Stimulated activated naive B cell treated with anti-CD40 and anti-IgM and Interleukin-4, amounts not matched to agents 10 μg/mL and 1 μg/mL and 100 μg/mL, for 72 hours (primary cell): Measurements from ENCODE around the gene SFPQ.
A peak's percentile ranks its signal among the peaks of the same experiment; 100 is the strongest.

ENCODE experiments used
- ATAC-seq, 2 donors: fragments of 150-1000 bp; cut with Tn5 transposase; replicated peaks; 2 replicates each; pipeline ENCODE4 v1.10.0; 2021; ENCODE audit warnings: moderate library complexity in 1 of 2
- DNase-seq: peaks from one replicate; pipeline ENCODE4 v3.0.0; 2021
- H3K27ac Mint-ChIP-seq: one replicate; pipeline ENCODE4 v1.8.0; 2022; ENCODE audit warnings: mild to moderate bottlenecking, mixed read lengths
- H3K27me3 Mint-ChIP-seq, 2 donors: one replicate each; pipeline ENCODE4 v1.8.0; 2022; ENCODE audit warnings: mixed read lengths in 2 of 2
- H3K36me3 Mint-ChIP-seq, 2 donors: one replicate each; pipeline ENCODE4 v1.8.0; 2022; ENCODE audit warnings: mixed read lengths in 2 of 2, mild to moderate bottlenecking in 1 of 2
- H3K4me1 Mint-ChIP-seq, 2 donors: one replicate each; pipeline ENCODE4 v1.8.0; 2022; ENCODE audit warnings: mixed read lengths in 2 of 2, mild to moderate bottlenecking in 1 of 2
- H3K4me3 Mint-ChIP-seq, 2 donors: one replicate each; pipeline ENCODE4 v1.8.0; 2022; ENCODE audit warnings: mild to moderate bottlenecking in 2 of 2, mixed read lengths in 2 of 2, moderate library complexity in 1 of 2
- H3K9me3 Mint-ChIP-seq, 2 donors: one replicate each; pipeline ENCODE4 v1.8.0; 2022; ENCODE audit warnings: mixed read lengths in 2 of 2, mild to moderate bottlenecking in 1 of 2

Gene SFPQ

GRCh38 chr1:35201631-35202030 is 8.7 kb upstream of the SFPQ start:
- no peak for DNase-seq
- Mint-ChIP-seq H3K4me1 (peaks cover 5 to 6% of the 10 kb centered on the region in 2 donors), H3K36me3 (no peaks in the 10 kb centered on the region), H3K9me3 (no peaks in the 10 kb centered on the region), H3K27me3 (peaks cover 0 to 4% of the 10 kb centered on the region in 2 donors), H3K4me3 (no peak overlapping the region), H3K27ac (no peak overlapping the region)
- ATAC-seq = peak; percentile 7 to 13

GRCh38 chr1:35192056-35192852 is 691 bp downstream of the SFPQ start:
- H3K4me3 Mint-ChIP-seq = peak overlapping the region; percentile 85 to 89
- ATAC-seq (peak; percentile 57), DNase-seq (peak; percentile 80)
- peaks cover 29 to 42% of the 10 kb centered on the region in 2 donors for H3K4me1 Mint-ChIP-seq
- H3K36me3 Mint-ChIP-seq = peaks cover 49% of the 10 kb centered on the region in 2 donors
- no peaks in the 10 kb centered on the region for H3K9me3 Mint-ChIP-seq
- H3K27ac Mint-ChIP-seq = peak overlapping the region; percentile 98
- H3K27me3 Mint-ChIP-seq = no peaks in the 10 kb centered on the region

- Mint-ChIP-seq H3K9me3 (no peaks in the 10 kb centered on the region), H3K36me3 (peaks cover 52 to 53% of the 10 kb centered on the region in 2 donors), H3K4me3 (peak overlapping the region; percentile 85 to 89), H3K27ac (peak overlapping the region; percentile 95), H3K27me3 (no peaks in the 10 kb centered on the region), H3K4me1 (peaks cover 32 to 47% of the 10 kb centered on the region in 2 donors)
- DNase-seq (no peak), ATAC-seq (no peak)
These were observed 1.4 kb downstream of the SFPQ start for GRCh38 chr1:35191429-35192055.

GRCh38 chr1:35190784-35191183 is 2.2 kb downstream of the SFPQ start:
- peak overlapping the region; percentile 95 for H3K27ac Mint-ChIP-seq
- peaks cover 58 to 60% of the 10 kb centered on the region in 2 donors for H3K36me3 Mint-ChIP-seq
- ATAC-seq = no peak

GRCh38 chr1:35188578-35189392 is 4.2 kb downstream of the SFPQ start:
- Mint-ChIP-seq H3K4me1 (peaks cover 42 to 71% of the 10 kb centered on the region in 2 donors), H3K4me3 (peak overlapping the region; percentile 62 to 85), H3K9me3 (no peaks in the 10 kb centered on the region), H3K36me3 (peaks cover 64 to 77% of the 10 kb centered on the region in 2 donors), H3K27me3 (no peaks in the 10 kb centered on the region), H3K27ac (peak overlapping the region; percentile 80)
- DNase-seq (no peak), ATAC-seq (no peak)

More at GRCh38 chr1:35190784-35191183, 2.2 kb downstream of the SFPQ start:
- Mint-ChIP-seq H3K27me3 (no peaks in the 10 kb centered on the region), H3K9me3 (no peaks in the 10 kb centered on the region), H3K4me3 (peak overlapping the region; percentile 85 to 89), H3K4me1 (peaks cover 34 to 53% of the 10 kb centered on the region in 2 donors)
- DNase-seq = no peak

GRCh38 chr1:35187816-35188342 is 5.1 kb downstream of the SFPQ start:
- no peak for DNase-seq
- H3K4me3 Mint-ChIP-seq = peak overlapping the region in 1 of 2 donors; percentile 62
- H3K27ac Mint-ChIP-seq = peak overlapping the region; percentile 89
- no peak for ATAC-seq
- H3K4me1 Mint-ChIP-seq = peaks cover 40 to 72% of the 10 kb centered on the region in 2 donors
- peaks cover 70 to 84% of the 10 kb centered on the region in 2 donors for H3K36me3 Mint-ChIP-seq
- H3K9me3 Mint-ChIP-seq = no peaks in the 10 kb centered on the region
- no peaks in the 10 kb centered on the region for H3K27me3 Mint-ChIP-seq

- peaks cover 64 to 82% of the 10 kb centered on the region in 2 donors for H3K36me3 Mint-ChIP-seq
- no peak for DNase-seq
- H3K27me3 Mint-ChIP-seq = no peaks in the 10 kb centered on the region
- H3K27ac Mint-ChIP-seq = peak overlapping the region; percentile 75
- peaks cover 49 to 87% of the 10 kb centered on the region in 2 donors for H3K4me1 Mint-ChIP-seq
- H3K4me3 Mint-ChIP-seq = no peak overlapping the region
- H3K9me3 Mint-ChIP-seq = no peaks in the 10 kb centered on the region
- ATAC-seq = no peak
These were observed 6.7 kb downstream of the SFPQ start for GRCh38 chr1:35186239-35186638.

GRCh38 chr1:35185200-35185599 is 7.7 kb downstream of the SFPQ start:
- no peaks in the 10 kb centered on the region for H3K27me3 Mint-ChIP-seq
- H3K9me3 Mint-ChIP-seq = no peaks in the 10 kb centered on the region
- no peak for ATAC-seq
- peaks cover 61 to 80% of the 10 kb centered on the region in 2 donors for H3K36me3 Mint-ChIP-seq
- H3K4me1 Mint-ChIP-seq = peaks cover 48 to 88% of the 10 kb centered on the region in 2 donors
- H3K4me3 Mint-ChIP-seq = peak overlapping the region in 1 of 2 donors; percentile 17
- DNase-seq = no peak
- H3K27ac Mint-ChIP-seq = peak overlapping the region; percentile 14

- no peak for DNase-seq
- ATAC-seq = no peak
- H3K4me1 Mint-ChIP-seq = peaks cover 46 to 90% of the 10 kb centered on the region in 2 donors
- no peaks in the 10 kb centered on the region for H3K27me3 Mint-ChIP-seq
- H3K27ac Mint-ChIP-seq = no peak overlapping the region
- H3K36me3 Mint-ChIP-seq = peaks cover 59 to 79% of the 10 kb centered on the region in 2 donors
- H3K4me3 Mint-ChIP-seq = peak overlapping the region in 1 of 2 donors; percentile 53
- no peaks in the 10 kb centered on the region for H3K9me3 Mint-ChIP-seq
These were observed 8.3 kb downstream of the SFPQ start for GRCh38 chr1:35184495-35185199.

- no peak overlapping the region for H3K4me3 Mint-ChIP-seq
- H3K4me1 Mint-ChIP-seq = peaks cover 29 to 67% of the 10 kb centered on the region in 2 donors
- H3K27ac Mint-ChIP-seq = peak overlapping the region; percentile 31
- ATAC-seq (no peak), DNase-seq (no peak)
- peaks cover 43 to 77% of the 10 kb centered on the region in 2 donors for H3K36me3 Mint-ChIP-seq
- no peaks in the 10 kb centered on the region for H3K9me3 Mint-ChIP-seq
- H3K27me3 Mint-ChIP-seq = no peaks in the 10 kb centered on the region
These were observed 11.0 kb downstream of the SFPQ start for GRCh38 chr1:35181790-35182455.

- no peak overlapping the region for H3K27ac Mint-ChIP-seq
- ATAC-seq (no peak), DNase-seq (no peak)
- no peaks in the 10 kb centered on the region for H3K27me3 Mint-ChIP-seq
- H3K36me3 Mint-ChIP-seq = peaks cover 41 to 74% of the 10 kb centered on the region in 2 donors
- H3K4me3 Mint-ChIP-seq = no peak overlapping the region
- H3K4me1 Mint-ChIP-seq = peaks cover 27 to 61% of the 10 kb centered on the region in 2 donors
- no peaks in the 10 kb centered on the region for H3K9me3 Mint-ChIP-seq
These were observed 12.1 kb downstream of the SFPQ start for GRCh38 chr1:35180776-35181374.

GRCh38 chr1:35179908-35180307 is 13.0 kb downstream of the SFPQ start:
- ATAC-seq = no peak
- DNase-seq = no peak
- peak overlapping the region; percentile 31 for H3K27ac Mint-ChIP-seq
- peaks cover 42 to 72% of the 10 kb centered on the region in 2 donors for H3K36me3 Mint-ChIP-seq
- no peaks in the 10 kb centered on the region for H3K27me3 Mint-ChIP-seq
- H3K4me3 Mint-ChIP-seq = no peak overlapping the region
- no peaks in the 10 kb centered on the region for H3K9me3 Mint-ChIP-seq
- H3K4me1 Mint-ChIP-seq = peaks cover 23 to 51% of the 10 kb centered on the region in 2 donors
